ENCODE results near the gene SNX32.

Gene SNX32

DNA sequence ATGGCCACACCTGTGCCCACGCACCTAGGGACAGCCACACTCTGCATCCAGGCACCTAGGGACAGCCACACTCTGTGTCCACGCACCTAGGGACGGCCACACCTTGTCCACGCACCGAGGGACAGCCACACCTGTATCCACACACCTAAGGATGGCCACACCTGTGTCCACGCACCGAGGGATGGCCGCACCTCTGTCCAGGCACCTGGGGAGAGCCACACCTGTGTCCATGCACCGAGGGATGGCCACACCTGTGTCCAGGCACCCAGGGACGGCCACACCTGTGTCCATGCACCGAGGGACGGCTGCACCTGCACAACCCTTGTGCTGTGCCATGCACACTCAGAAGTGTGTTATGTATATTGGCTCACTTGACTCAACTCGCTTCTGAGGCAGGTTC lies 36.1 kb upstream of the SNX32 start:
- no peak for DNase-seq

DNA sequence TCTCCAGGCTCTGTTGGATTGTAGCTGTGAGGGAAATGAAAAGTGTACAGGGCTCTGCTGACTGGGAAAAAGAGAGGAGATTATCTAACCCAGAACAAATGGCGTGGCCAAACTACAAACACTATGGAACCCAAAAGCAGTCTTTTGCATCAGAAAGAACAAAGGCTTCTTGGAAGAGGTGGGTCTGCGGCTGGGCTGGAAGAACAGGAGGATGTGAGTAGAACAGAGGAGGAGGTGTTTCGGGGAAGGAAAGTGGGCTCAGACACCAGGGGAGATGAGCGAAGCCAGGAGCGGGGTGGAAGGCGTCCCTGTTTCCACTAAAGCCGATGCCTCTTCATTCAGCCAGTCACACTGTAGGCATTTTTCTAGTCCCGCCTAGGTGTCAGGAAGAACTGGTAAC lies 34.9 kb upstream of the SNX32 start:
- DNase-seq: no peak

DNA sequence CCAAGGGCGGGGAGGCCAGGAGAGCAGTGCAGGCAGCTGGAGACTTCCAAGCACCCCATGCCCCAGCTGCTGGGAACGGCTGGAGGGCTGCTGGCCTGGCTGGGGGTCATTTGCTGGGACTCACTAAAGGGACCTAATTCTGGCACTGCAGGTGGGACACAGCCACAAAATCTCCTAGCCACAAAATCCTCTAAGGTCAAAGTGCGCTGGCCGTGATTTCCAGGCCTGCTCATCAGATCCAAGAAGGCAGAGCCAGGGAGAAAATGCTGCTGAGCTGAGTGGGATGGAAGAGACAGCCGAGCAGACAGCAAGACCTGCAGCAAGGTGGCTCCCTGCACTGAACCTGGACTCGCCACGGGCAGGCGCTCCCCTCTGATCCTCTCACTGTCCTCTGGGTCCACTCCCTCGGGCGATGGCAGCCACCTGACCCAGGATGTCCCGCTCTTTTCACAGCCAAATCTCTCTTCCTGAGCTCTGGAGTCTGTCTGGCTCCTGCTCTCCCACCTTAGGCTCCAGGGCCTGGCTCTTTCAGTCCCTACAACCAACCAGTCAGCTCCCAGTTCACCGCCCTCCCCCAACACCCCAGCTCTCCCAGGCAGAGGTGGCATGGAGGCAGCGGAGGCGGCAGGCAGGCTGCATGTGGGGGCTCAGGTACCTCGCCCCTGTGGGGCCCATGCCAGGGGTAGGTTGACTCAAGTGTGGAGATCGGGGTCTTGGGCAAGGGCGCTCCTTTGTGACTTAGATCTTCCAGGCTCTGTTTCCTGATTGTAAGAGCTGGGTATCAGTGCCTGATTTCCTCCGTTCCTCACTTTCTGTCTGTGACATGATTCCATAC lies 32.4 kb upstream of the SNX32 start:
- no peak for DNase-seq

DNA sequence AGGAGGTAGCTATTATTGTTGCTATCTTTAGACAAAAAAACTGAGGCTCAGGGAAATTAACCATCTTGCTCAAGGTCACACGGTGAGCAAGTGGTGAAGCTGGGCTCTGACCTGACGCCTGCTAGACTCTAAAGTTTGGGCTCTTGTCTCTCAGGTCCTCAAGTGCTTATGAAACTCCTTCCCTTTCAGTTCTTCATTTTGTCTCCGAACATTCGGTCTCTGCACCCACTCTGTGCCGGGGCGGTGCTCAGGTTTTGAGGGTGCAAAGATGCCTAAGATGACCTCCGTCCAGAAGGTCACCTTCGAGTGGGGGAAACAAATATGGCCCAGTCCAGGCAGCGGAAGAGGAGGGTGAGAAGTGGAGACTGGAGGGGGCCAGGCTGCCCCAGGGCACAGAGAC lies 30.9 kb upstream of the SNX32 start:
- DNase-seq: no peak

DNA sequence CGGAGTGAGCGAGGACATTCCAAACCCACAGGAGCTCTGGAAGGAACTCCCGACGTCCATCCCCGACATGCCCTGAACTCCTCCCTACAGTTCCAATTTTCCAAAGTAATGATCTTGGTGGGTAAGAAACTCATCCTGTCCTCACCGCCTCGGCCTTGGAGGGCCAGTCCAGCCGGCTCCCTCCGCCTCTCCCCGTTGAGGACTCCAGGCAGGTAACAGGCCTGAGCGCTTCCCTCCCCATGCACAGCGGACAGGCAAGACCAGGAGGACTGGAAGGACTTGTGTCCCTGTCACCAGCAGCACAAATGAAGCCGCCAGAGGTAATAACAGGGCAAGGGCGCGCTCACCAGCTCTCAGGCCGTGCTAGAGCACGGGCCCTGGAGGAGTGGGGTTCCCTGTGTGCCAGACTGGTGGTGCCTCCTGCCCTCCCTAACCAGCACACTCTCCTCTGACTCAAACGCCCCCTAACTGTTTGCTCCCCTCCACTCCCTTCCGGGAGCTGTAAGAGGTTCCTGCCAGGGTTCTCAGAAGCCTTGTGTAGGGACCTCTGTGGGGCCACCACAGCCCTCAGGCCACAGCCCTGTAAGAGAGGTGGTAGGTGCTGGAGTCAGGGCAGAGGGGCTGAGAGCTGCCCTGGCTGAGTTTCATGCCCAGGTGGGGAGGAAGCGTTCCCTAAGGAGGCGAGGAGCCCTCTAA lies 29.8 kb upstream of the SNX32 start:
- no peak for DNase-seq

DNA sequence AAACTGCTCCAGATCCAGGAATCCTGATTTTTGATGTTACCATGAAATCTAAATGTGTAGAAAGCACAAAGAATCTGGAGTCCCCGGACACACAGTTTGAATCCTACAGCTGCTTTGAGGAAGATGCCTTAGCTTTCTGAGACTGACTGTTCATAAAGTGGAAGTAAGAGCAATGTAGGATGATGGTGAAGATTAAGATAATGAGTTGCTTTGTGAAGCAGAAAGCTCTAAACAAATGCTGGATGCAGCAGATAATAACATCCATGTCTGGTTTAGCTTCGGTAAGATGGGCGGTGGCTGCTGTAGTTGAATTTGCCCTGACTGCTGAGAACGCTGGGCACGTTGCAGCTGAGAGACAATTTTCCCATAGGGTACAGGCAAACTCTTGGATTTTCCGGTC lies 26.8 kb upstream of the SNX32 start:
- DNase-seq: no peak

DNA sequence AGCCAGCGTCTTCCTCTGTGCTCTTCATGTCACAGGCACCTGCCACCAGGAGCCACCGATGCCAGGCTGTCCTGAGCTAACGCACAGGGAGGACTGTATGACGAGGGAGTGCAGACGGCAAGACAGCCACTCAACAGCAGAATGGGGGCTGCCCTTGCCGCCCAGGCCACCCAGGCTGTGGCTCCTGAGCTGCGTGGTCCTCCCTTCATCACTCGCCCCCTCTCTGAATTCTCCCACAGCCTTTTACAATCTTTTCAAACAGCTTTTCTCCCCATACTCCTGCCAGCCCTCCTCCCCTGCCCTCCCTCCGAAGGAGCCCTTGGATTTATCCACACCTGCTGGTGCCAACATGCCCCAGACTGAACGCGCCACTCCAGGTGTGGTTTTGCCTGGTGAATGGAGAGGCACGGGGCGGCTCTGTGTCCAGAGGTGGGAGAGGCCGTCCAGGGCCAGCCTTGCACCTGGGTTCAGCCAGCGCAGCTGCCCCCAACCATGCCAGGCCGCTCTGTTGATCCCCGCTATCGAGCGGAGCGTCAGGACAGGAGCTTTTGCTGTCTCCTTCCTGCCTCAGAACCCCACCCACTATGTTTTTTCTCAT lies 24.9 kb upstream of the SNX32 start:
- no peak for DNase-seq

DNA sequence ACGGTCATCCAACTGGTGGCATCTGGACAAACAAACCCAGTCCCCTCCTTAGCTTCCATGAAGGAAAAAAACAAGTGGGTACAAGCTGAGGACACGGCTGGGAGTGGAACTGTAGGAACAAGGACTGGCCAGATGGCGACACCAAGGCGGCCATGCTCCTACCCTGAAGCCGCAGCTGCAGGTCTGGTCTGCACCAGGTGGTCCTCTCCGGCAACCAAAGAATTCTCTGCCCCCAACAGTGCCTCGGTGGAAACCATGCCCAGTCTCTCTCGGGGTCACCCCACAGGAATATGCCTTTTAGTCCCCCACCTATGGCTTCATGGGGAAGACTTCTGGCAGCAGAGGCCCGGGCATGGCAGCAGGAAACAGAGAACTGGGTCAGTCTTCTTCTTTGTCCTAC lies 24.3 kb upstream of the SNX32 start:
- no peak for DNase-seq

DNA sequence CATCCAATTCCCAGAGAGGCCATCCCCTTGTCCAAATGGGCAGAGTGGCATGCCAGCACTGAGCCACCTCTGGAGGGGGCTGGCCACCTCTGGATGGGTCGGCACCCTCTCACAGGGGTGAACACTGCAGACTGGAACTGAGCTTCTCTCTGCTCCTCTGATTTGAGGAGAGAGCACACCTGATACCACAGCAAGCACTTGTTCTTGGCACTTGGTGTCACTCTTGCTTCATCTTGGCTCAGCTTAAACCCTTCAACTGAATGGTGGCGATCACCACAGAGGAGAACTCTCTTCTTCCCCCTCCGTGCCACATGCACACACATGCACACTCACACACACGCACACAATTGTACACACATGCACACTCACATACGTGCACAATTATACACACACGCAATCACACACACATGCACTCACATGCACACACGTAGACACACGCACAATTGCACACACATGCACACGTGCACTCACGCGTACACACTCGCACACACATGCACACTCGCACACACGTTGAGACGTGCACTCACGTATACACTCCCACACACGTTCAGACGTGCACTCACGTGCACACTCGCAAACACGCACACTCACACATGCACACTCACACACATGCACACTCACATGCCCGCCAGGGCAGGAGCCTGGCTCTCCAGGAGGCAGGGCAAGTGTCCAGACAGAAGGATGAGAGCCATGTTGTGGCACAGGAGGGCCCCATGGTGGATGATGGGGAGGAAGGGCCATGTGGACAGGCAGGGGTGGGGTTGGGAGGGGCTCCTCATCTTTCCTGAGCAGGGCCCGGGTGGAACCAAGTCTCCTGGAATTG lies 23.5 kb upstream of the SNX32 start:
- peak in 1 of 5 experiments; percentile 48 for DNase-seq

DNA sequence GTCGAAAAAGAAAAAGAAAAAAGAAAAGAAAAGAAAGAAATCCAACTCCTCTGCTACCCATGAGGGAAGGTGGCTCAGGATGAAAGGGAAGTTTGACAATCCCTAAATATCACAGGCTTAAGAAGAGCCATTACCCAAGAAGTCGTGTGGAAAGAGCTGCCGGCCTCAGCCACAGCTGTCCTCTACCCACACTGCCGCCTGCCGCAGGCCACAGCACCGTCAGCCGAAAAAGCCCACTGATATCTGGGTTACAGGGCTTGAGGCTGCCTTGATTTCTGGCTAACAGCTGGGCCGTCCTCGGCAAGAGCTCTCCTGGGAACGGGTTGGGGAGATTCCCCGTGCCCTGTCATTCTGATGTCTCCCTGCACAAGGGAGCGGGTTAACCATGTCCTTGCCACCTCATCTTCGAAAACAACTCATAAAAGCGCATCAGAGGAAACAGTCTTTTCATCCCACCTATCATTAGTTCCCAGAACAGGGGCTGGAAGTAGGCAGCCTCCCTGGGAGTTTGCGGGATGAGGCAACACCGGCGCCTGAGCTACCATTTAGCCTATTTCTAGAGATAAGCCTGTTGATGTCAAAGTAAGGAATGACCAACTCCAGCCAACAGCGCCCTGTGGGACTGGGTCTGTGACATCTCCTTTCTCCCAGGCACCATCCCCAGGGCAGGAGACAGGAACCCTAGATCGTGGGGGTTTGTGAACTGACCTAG lies 21.8 kb upstream of the SNX32 start:
- DNase-seq: no peak

DNA sequence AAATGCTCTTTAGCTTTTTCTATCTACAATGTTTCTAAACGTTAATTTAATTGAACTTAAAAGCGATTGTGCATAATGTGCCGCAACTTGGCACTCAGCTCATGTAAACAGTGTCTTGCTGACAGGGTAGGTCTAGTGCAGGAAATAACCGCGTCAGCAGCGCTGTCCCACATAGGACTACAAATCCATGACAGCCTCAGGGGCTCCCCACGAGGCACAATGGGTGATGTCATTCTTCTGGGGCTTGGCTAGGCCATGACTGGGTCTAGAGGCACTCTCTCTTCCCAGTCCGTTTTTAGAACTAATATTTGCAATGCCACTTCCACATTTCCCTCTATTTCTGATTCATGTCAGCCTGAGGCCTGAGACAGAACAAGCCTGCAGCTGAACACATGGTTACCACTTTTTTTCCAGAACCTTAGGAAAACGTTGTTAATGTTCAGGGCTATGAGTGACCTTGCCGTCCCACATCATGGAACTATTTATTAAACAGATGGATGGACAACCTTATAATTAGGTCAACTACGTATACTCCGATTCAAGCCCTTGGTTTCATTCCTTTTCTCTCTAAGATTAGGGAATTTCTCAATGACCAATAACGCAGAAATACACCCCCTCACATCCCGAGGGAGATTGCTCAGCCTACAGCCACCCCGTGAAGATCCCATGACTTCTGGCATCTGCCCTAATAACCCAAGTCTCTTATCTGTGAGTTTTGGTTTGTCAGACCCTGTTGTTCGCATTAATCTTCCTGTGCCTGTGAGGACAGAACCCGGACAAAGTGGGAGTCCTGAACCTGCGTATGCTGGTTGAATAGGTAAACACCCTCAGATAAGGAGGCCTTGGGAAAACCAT lies 19.4 kb upstream of the SNX32 start:
- no peak for DNase-seq

DNA sequence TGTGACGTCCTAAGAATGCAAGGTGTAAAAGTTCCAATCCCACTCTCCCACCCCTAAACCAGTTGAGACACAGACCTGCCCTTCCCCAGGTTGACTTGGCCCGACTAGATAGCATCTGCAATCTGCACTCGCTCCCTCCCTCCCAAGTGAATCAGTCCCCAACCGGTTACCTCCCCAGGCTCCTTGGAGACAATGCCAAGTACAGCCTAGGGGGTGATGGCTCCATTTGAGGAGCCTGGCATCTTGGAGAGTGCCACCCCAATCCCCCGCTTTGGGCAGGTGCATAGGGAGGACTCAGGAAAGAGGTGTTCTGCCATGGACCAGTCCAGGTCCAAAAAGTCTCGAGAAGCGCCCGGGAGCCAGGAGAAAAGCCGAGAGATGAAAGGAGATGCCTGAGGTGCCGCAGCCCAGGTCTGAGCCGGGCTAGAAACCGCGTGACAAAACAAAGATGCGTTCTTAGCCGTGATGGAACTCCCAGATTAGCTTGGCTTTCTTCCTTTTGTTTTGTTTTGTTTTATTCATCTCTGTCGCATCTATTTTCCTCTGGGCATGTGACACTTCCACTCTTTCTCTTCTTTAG lies 18.7 kb upstream of the SNX32 start:
- DNase-seq: no peak

DNA sequence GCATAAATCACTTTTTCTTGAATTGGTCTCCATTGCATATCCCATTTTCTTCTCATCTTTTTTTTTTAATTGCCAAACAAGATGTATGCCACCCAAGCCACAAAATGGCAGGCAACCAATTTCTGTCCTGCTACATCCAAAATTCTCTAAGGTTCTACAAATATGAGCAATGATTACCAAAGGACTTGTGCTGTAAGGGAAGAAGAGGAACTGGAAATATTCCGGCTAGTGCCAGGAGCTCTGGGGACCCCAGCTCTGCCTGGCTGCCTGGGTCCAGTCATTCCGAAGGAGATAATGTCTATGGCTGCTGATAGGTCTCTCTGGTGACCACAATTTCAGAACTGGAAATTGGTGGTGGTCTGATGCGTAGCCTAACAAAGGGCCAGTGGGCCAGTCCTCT lies 17.1 kb upstream of the SNX32 start:
- no peak for DNase-seq

DNA sequence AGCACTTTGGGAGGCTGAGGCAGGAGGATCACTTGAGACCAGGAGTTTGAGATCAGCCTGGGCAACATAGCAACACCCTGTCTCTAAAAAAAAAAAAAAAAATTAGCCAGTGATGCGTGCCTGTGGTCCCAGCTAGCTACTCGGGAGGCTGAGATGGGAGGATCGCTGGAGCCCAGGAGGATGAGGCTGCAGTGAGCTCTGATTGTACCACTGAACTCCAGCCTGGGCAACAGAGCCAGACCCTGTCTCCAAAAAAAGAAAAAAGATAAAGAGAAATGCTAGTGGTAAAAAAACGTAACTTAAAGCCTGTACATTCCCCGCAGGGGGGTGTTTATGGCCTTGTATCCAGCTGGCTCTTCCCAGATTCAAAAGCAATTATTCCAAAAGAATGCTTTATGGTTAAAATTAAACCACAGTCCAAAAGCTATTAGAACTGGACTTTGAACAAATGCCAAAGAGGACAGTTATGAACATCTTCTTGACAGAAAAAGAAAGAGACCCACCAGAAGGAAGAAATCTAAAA lies 16.4 kb upstream of the SNX32 start:
- DNase-seq: no peak

DNA sequence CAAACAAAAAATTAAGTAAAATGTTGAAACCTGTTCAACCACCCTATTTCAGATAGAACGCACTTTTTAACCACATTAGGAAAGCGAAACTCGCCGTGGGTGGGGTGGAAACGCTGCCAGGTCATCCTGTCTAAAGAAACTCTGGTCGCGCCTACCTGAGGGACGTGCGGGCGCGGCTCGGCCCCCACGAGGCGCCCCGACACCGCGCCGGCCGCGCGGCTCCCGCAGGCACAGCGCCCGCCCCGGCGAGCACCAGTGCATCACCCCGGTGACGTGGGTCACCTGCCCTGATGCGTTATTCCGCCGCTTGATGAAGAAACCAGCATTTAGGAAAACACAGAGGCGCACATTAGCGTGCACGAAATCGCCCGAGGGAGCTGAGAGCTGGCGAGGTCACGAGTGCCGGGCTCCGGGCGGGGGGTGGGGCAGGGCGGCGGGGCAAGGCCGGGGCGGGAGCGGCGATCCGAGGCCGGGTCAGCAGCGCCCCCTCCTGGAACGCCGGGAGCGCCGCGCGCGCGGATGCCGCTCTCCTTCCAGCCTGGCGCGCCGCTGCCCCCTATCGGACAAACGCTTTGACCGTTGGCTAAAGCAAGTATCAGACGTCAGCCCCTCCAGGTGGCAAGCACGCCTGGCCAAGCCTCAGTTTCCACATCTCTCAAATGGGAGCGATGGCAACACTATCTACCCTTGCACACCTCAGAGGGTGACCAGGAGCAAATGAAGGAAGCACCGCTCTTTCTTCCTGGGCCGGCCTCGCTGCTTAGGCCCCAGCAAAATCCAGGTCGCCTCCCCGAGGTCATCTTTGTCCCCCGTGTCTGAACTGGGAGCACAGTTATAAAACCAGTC lies 15.7 kb upstream of the SNX32 start:
- peak; percentile 81 to 96 (median 90) for DNase-seq

DNA sequence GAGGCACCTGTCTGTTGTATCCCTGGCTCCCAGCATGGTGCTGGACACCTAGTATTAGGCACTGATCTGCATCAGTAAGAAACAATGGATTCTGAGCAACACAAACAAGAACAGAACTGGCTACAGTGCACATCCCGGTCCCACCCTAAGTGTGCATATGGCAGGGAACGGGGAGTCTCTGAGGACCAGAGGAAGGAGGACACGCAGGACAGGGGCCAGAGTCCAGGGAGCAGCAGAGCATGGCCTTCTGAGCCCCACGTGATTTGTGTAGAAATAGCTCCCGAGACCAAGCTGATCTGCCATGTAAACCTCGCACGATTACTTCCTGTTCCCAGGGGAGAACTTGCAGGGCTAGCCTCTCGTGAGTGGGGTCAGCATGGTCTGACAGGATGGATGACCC lies 12.7 kb upstream of the SNX32 start:
- no peak for DNase-seq

DNA sequence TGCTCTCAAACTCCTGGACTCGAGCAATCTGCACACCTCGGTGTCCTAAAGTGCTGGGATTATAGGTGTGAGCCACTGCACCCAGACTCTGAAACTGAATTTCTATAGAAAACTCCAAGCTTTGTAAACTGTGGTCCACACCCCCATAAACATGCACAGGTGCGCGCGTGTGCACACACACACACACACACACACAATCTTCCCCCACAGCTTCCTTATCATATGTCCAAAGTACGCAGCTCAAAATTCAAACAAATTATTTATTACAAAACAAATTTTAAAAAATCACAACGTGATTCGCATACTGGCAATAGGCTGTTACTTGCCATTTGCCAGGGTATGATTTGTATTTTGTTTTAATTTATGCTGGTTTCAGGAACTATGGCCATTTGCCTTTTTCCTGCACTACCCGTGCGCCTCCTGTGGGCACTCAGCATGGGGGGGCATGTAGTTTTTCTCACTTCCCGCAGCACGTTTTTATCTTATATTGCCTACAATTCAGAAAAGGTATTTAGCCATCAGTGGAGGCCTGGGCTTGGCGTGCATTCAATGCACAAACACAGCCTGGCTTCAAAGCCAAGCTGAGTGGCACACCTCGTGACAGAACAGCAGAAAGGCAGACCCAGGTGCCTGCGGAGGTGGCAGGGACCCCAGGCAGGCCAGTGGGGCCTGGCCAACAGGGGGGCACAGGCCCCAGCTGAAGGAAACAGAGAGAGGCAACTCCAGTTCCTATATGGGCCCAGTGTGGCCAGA lies 10.8 kb upstream of the SNX32 start:
- DNase-seq: no peak

DNA sequence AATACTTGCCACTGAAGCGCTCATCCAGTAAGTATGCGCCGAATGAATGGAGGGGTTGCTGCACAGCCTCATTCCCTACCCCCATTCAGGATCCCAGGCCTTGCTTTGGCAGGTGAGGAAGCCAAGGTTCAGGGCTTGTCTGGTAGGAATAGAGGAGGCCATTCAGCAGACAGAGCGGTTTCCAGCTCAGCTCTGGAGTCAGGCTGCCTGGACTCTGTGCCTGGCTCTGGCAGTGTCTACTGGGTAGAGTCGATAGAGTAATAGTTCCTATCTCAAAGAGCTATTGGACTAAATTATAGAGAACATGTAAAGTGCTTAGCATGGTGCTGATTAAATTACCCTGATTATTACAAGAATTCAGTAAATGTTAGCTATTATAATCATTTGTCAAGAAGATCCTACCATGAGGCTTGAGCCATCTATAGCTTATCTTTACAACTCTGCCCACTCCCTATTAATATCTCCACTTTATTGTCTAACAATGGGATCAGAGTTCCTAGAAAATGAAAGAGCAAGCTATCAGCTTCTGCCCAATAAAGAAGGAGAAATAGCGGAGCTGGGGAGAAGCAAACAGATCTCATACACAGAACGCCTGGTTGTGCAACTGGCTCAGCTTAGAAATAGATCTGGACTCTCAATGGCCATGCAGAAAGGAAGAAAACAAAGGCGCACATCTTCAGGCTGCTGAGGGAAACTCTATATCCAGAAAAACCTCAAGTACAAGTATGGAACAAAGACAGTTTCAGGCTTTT lies 6.6 kb upstream of the SNX32 start:
- DNase-seq: no peak
